ENCODE results near the gene LARP1B. TPM values are rescaled to one million over a fixed set of nuclear protein-coding genes. Genes with fewer than 3 reads are reported as not detected.

Gene LARP1B
- total RNA-seq, 1 donor from 2014 or later: 24.2 TPM

DNA sequence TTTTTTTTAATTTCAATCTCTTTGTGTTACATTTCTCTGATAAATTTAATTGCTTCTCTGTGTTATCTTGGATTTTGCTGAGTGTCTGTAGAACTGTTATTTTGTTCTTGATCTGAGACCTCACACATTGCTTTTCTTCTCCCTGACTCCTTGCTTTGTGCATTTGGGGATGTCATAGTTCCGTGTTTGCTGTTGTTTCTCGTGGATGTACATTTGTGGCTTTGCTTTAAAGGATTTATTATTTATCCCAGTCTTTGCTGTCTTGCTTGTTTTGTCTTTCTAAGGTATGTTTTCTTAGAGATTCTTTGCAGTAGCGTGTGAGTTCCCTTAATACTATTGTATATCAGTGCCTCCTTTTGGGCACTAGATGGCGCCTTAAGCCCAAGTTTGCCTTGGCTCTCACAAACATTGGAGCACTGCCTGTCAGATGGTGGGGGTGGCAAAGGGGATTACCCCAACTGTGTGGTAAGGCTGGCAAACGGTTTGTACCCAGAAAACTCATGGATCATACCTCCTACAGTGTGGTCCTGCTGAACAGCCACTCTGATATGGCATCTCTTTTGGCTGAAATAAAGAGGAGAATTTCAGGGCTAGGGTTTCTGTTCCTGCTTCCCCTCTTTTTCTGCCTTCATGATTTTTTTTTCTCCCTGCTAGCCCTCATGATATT is 130.1 kb downstream of the LARP1B start:
- Histone ChIP-seq H3K36me3 (ENCODE audit: control insufficient read depth, insufficient read depth, low read length) (no peaks in the 10 kb centered on the region), H3K27me3 (ENCODE audit: control insufficient read depth, insufficient read depth, low read length) (no peaks in the 10 kb centered on the region), H3K4me3 (ENCODE audit: low read depth, low read length) (no peak overlapping the region)
- DNase-seq (ENCODE audit: low read depth): peak; percentile 32
- peak; percentile 81 for TF ChIP-seq CTCF (IDR thresholded peaks at IDR 0.05; ENCODE audit: insufficient read depth, low read length, poor library complexity, severe bottlenecking)

- peak; percentile 4 for TF ChIP-seq CTCF (IDR thresholded peaks at IDR 0.05; ENCODE audit: insufficient read depth, low read length, poor library complexity, severe bottlenecking)
- Histone ChIP-seq H3K36me3 (ENCODE audit: control insufficient read depth, insufficient read depth, low read length) (no peaks in the 10 kb centered on the region), H3K4me3 (ENCODE audit: low read depth, low read length) (no peak overlapping the region), H3K27me3 (ENCODE audit: control insufficient read depth, insufficient read depth, low read length) (no peaks in the 10 kb centered on the region)
- DNase-seq (ENCODE audit: low read depth): no peak
These were observed 159.4 kb downstream of the LARP1B start for GRCh38 chr4:128220286-128221235.

DNA sequence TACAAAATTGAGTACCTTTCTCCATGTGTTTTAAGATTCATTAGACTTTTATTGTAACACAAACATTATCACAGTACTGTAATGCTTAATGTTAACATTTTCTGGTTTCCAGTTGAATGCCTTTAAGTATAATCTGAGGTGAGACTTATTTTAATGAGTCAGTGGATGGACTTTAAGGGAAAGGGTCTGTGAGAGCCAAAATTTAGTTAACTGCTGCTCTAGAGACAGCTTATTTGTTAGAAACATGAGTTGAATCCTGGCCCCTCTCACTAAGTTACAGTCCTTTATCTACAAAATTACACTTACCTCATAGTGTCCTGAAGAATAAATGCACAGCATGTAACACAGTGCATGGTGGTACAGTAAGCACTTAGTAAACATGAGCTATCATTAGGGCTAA is 160.5 kb downstream of the LARP1B start:
- TF ChIP-seq CTCF (IDR thresholded peaks at IDR 0.05; ENCODE audit: insufficient read depth, low read length, poor library complexity, severe bottlenecking): no peak
- Histone ChIP-seq H3K27me3 (ENCODE audit: control insufficient read depth, insufficient read depth, low read length) (no peaks in the 10 kb centered on the region), H3K36me3 (ENCODE audit: control insufficient read depth, insufficient read depth, low read length) (no peaks in the 10 kb centered on the region), H3K4me3 (ENCODE audit: low read depth, low read length) (no peak overlapping the region)
- no peak for DNase-seq (ENCODE audit: low read depth)

- no peak overlapping the region for H3K4me3 ChIP-seq (ENCODE audit: low read depth, low read length)
- no peaks in the 10 kb centered on the region for H3K27me3 ChIP-seq (ENCODE audit: control insufficient read depth, insufficient read depth, low read length)
- TF ChIP-seq CTCF (IDR thresholded peaks at IDR 0.05; ENCODE audit: insufficient read depth, low read length, poor library complexity, severe bottlenecking): no peak
- no peaks in the 10 kb centered on the region for H3K36me3 ChIP-seq (ENCODE audit: control insufficient read depth, insufficient read depth, low read length)
- DNase-seq (ENCODE audit: low read depth): no peak
These were observed 164.0 kb downstream of the LARP1B start for GRCh38 chr4:128225148-128225547.

- DNase-seq (ENCODE audit: low read depth): no peak
- Histone ChIP-seq H3K4me3 (ENCODE audit: low read depth, low read length) (no peak overlapping the region), H3K27me3 (ENCODE audit: control insufficient read depth, insufficient read depth, low read length) (no peaks in the 10 kb centered on the region), H3K36me3 (ENCODE audit: control insufficient read depth, insufficient read depth, low read length) (no peaks in the 10 kb centered on the region)
- TF ChIP-seq CTCF (IDR thresholded peaks at IDR 0.05; ENCODE audit: insufficient read depth, low read length, poor library complexity, severe bottlenecking): no peak
These were observed 167.0 kb downstream of the LARP1B start for GRCh38 chr4:128227991-128228571.
